ENCODE data around the gene CYP19A1.

The CYP19A1 gene

GRCh38 chr15:51255533-51255932, 82.9 kb downstream of the CYP19A1 start:
- ATAC-seq (ENCODE audit: low read depth) (no peak), DNase-seq (ENCODE audit: low spot score) (no peak)
- H3K27me3 ChIP-seq (ENCODE audit: insufficient read depth, poor library complexity, severe bottlenecking), result no peaks in the 10 kb centered on the region
- H3K4me3 ChIP-seq (ENCODE audit: severe bottlenecking), result no peak overlapping the region
- no peak overlapping the region for H3K27ac ChIP-seq (ENCODE audit: poor library complexity, severe bottlenecking)
- no peaks in the 10 kb centered on the region for H3K4me1 ChIP-seq (ENCODE audit: insufficient read depth, poor library complexity, severe bottlenecking)
- no peak for TF ChIP-seq CTCF (IDR thresholded peaks at IDR 0.05; ENCODE audit: poor library complexity, severe bottlenecking)
- no peaks in the 10 kb centered on the region for H3K9me3 ChIP-seq (ENCODE audit: severe bottlenecking)
- H3K36me3 ChIP-seq (ENCODE audit: low read depth), result no peaks in the 10 kb centered on the region

GRCh38 chr15:51253366-51253765, 85.0 kb downstream of the CYP19A1 start:
- no peak overlapping the region for H3K4me3 ChIP-seq (ENCODE audit: severe bottlenecking)
- H3K4me1 ChIP-seq (ENCODE audit: insufficient read depth, poor library complexity, severe bottlenecking), result no peaks in the 10 kb centered on the region
- DNase-seq (ENCODE audit: low spot score) (no peak), ATAC-seq (ENCODE audit: low read depth) (no peak)
- H3K36me3 ChIP-seq (ENCODE audit: low read depth), result no peaks in the 10 kb centered on the region
- H3K27me3 ChIP-seq (ENCODE audit: insufficient read depth, poor library complexity, severe bottlenecking), result no peaks in the 10 kb centered on the region
- no peak for TF ChIP-seq CTCF (IDR thresholded peaks at IDR 0.05; ENCODE audit: poor library complexity, severe bottlenecking)
- H3K27ac ChIP-seq (ENCODE audit: poor library complexity, severe bottlenecking), result no peak overlapping the region
- H3K9me3 ChIP-seq (ENCODE audit: severe bottlenecking), result no peaks in the 10 kb centered on the region

- H3K4me1 ChIP-seq (ENCODE audit: insufficient read depth, poor library complexity, severe bottlenecking), result no peaks in the 10 kb centered on the region
- no peaks in the 10 kb centered on the region for H3K9me3 ChIP-seq (ENCODE audit: severe bottlenecking)
- H3K4me3 ChIP-seq (ENCODE audit: severe bottlenecking), result no peak overlapping the region
- DNase-seq (ENCODE audit: low spot score) (no peak), ATAC-seq (ENCODE audit: low read depth) (no peak)
- H3K36me3 ChIP-seq (ENCODE audit: low read depth), result no peaks in the 10 kb centered on the region
- H3K27me3 ChIP-seq (ENCODE audit: insufficient read depth, poor library complexity, severe bottlenecking), result no peaks in the 10 kb centered on the region
- TF ChIP-seq CTCF (IDR thresholded peaks at IDR 0.05; ENCODE audit: poor library complexity, severe bottlenecking), result no peak
- H3K27ac ChIP-seq (ENCODE audit: poor library complexity, severe bottlenecking), result no peak overlapping the region
Observed at GRCh38 chr15:51252671-51253070, 85.7 kb downstream of the CYP19A1 start.

GRCh38 chr15:51251556-51251955, 86.8 kb downstream of the CYP19A1 start:
- ATAC-seq (ENCODE audit: low read depth), result no peak
- DNase-seq (ENCODE audit: low spot score), result no peak

More at GRCh38 chr15:51251556-51251955, 86.8 kb downstream of the CYP19A1 start:
- no peaks in the 10 kb centered on the region for H3K27me3 ChIP-seq (ENCODE audit: insufficient read depth, poor library complexity, severe bottlenecking)
- TF ChIP-seq CTCF (IDR thresholded peaks at IDR 0.05; ENCODE audit: poor library complexity, severe bottlenecking), result no peak
- H3K4me1 ChIP-seq (ENCODE audit: insufficient read depth, poor library complexity, severe bottlenecking), result no peaks in the 10 kb centered on the region
- H3K27ac ChIP-seq (ENCODE audit: poor library complexity, severe bottlenecking), result no peak overlapping the region
- H3K4me3 ChIP-seq (ENCODE audit: severe bottlenecking), result no peak overlapping the region
- H3K36me3 ChIP-seq (ENCODE audit: low read depth), result no peaks in the 10 kb centered on the region
- H3K9me3 ChIP-seq (ENCODE audit: severe bottlenecking), result no peaks in the 10 kb centered on the region

Data from RWPE2 (cell line).